Smooth muscle cell (in vitro differentiated cells): ENCODE results near the gene APOBEC4. TPM values are rescaled to one million over a fixed set of nuclear protein-coding genes. Genes with fewer than 3 reads are reported as not detected.

Experiments
- DNase-seq: peaks from one replicate; lab custom pipeline; 2025; ENCODE audit not compliant: unreplicated experiment; lab: John Stamatoyannopoulos, UW
- H2AFZ ChIP-seq: fragments of 200-600 bp; sonication (generic); 2 replicates; pipeline ENCODE4 v1.6.0; 2016; ENCODE audit warnings: antibody characterized with exemption, low read depth, mild to moderate bottlenecking
- H3F3A ChIP-seq: fragments of 200-600 bp; sonication (generic); 2 replicates; pipeline ENCODE4 v1.6.0; 2017; ENCODE audit warnings: antibody characterized with exemption, low read depth
- H3K27ac ChIP-seq: fragments of 200-600 bp; sonication (generic); 2 replicates; pipeline ENCODE4 v1.5.1; 2016; ENCODE audit warnings: low read depth, mild to moderate bottlenecking
- H3K27me3 ChIP-seq: fragments of 200-600 bp; sonication (generic); 2 replicates; pipeline ENCODE4 v1.6.1; 2016; ENCODE audit warnings: low read depth, mild to moderate bottlenecking
- H3K36me3 ChIP-seq: fragments of 200-600 bp; sonication (generic); 2 replicates; pipeline ENCODE4 v1.5.1; 2016; ENCODE audit warnings: low read depth
- H3K4me1 ChIP-seq: fragments of 200-600 bp; sonication (generic); 2 replicates; pipeline ENCODE4 v1.5.1; 2016; ENCODE audit warnings: low read depth
- H3K4me2 ChIP-seq: fragments of 200-600 bp; sonication (generic); 2 replicates; pipeline ENCODE4 v1.6.0; 2016; ENCODE audit warnings: mild to moderate bottlenecking
- H3K4me3 ChIP-seq: fragments of 200-600 bp; sonication (generic); 2 replicates; pipeline ENCODE4 v1.5.1; 2016; ENCODE audit warnings: mild to moderate bottlenecking
- H3K79me2 ChIP-seq: fragments of 200-600 bp; sonication (generic); 2 replicates; pipeline ENCODE4 v1.6.0; 2016; ENCODE audit warnings: low read depth, mild to moderate bottlenecking
- H3K9ac ChIP-seq: fragments of 200-600 bp; sonication (generic); 2 replicates; pipeline ENCODE4 v1.6.0; 2016; ENCODE audit warnings: low read depth
- H3K9me3 ChIP-seq: fragments of 200-600 bp; sonication (generic); replicated peaks from 2 replicates; pipeline ENCODE4 v1.5.1; 2016; ENCODE audit warnings: low read depth
- H4K20me1 ChIP-seq: fragments of 200-600 bp; sonication (generic); 2 replicates; pipeline ENCODE4 v1.6.0; 2016; ENCODE audit warnings: low read depth
- WGBS: methylation state at CpG from one replicate; pipeline ENCODE4 v1.1.7; 2016; ENCODE audit warnings: low lambda C conversion rate; 5-methylcytosine and 5-hydroxymethylcytosine counted together
- polyA plus RNA-seq: library from polyadenylated mRNA; unstranded; fragments of >200 nt; fragmentation: Nextera tagmentation; extraction: Ambion mirVana; gene quantifications from 2 replicates; pipeline ENCODE4 v1.2.1, GENCODE V29; 2016
- total RNA-seq: library from RNA; depleted of rRNA; stranded (reverse); fragments of >200 nt; gene quantifications from 2 replicates; pipeline ENCODE4 v1.2.3, GENCODE V29; 2014
- TF ChIP-seq, protein P1 (sequence below): fragments of 200-600 bp; sonication (generic); IDR thresholded peaks from 2 replicates; pipeline ENCODE4 v1.5.1; 2017; ENCODE audit warnings: borderline replicate concordance, mild to moderate bottlenecking, antibody characterized with exemption; ENCODE audit not compliant: insufficient read depth, poor library complexity, severe bottlenecking

Gene APOBEC4
- total and polyA plus RNA-seq, 2 experiments from 2014 or later = not detected

DNA sequence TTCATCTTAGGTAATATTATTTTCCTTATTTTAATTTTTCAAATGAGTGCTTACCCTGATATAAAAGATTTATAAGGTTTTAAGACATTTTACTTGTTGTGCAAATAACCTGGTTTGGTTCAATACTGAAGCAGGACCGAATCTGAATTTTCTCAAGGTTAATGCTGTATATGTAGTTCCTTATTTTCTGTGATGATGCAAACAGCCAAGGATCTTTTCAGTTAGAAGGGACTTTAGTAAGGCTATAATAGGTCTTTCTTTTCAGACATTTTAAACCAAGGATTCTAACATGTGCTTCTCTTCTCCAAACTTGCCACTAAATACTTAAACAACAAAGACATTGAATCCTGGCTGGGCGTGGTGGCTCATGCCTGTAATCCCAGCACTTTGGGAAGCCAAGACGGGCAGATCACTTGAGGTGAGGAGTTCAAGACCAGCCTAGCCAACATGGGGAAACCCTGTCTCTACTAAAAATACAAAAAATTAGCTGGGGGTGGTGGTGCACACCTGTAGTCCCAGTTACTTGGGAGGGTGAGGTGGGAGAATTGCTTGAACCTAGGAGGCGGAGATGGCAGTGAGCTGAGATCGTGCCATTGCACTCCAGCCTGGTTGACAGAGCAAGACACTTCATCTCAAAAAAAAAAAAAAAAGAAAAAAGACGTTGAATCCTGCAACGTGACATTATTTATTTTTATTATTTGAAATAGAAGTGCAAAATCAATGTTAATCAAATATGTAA, 14.3 kb downstream of the APOBEC4 start:
- Histone ChIP-seq H3K79me2 (peaks cover 15% of the 10 kb centered on the region), H3K4me3 (no peak overlapping the region), H4K20me1 (peaks cover 8% of the 10 kb centered on the region), H3K4me2 (no peak overlapping the region), H2AFZ (no peak overlapping the region), H3K36me3 (no peaks in the 10 kb centered on the region), H3K9me3 (no peaks in the 10 kb centered on the region), H3K9ac (no peak overlapping the region), H3F3A (peaks cover 5% of the 10 kb centered on the region), H3K4me1 (peaks cover 9% of the 10 kb centered on the region), H3K27ac (no peak overlapping the region), H3K27me3 (peaks cover 11% of the 10 kb centered on the region)
- TF ChIP-seq, protein P1, sequence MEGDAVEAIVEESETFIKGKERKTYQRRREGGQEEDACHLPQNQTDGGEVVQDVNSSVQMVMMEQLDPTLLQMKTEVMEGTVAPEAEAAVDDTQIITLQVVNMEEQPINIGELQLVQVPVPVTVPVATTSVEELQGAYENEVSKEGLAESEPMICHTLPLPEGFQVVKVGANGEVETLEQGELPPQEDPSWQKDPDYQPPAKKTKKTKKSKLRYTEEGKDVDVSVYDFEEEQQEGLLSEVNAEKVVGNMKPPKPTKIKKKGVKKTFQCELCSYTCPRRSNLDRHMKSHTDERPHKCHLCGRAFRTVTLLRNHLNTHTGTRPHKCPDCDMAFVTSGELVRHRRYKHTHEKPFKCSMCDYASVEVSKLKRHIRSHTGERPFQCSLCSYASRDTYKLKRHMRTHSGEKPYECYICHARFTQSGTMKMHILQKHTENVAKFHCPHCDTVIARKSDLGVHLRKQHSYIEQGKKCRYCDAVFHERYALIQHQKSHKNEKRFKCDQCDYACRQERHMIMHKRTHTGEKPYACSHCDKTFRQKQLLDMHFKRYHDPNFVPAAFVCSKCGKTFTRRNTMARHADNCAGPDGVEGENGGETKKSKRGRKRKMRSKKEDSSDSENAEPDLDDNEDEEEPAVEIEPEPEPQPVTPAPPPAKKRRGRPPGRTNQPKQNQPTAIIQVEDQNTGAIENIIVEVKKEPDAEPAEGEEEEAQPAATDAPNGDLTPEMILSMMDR = no peak
- DNase-seq = no peak
- 85% methylated on average over 7 of the region's 7 CpGs for WGBS

DNA sequence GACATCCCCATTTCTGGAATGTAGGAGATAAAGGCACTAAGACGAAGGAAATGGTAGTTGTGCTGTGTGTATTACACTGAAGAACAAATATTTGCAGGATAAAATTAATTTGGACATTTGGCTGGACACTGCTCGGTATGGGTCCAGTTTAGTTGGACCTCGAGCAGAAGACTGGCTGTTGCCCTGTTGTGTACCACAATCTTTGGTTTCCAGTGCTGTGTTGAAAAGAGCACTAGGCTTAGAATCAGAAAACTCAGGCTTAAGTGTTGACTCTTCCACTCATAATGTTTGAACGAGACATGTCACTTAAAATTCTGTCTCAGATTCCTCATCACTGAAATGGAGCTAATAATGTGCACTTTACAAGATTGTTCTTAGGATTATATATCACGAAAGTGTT, 16.3 kb downstream of the APOBEC4 start:
- Histone ChIP-seq H3K4me3 (peak overlapping the region; percentile 89), H3K9ac (no peak overlapping the region), H3K79me2 (peaks cover 35% of the 10 kb centered on the region), H4K20me1 (peaks cover 28% of the 10 kb centered on the region), H3K27me3 (peaks cover 11% of the 10 kb centered on the region), H3F3A (peaks cover 5% of the 10 kb centered on the region), H3K9me3 (no peaks in the 10 kb centered on the region), H2AFZ (no peak overlapping the region), H3K4me1 (peaks cover 27% of the 10 kb centered on the region), H3K36me3 (no peaks in the 10 kb centered on the region), H3K27ac (no peak overlapping the region), H3K4me2 (no peak overlapping the region)
- DNase-seq = no peak
- TF ChIP-seq, protein P1 = no peak
- WGBS = 73% methylated on average over 5 of the region's 5 CpGs

DNA sequence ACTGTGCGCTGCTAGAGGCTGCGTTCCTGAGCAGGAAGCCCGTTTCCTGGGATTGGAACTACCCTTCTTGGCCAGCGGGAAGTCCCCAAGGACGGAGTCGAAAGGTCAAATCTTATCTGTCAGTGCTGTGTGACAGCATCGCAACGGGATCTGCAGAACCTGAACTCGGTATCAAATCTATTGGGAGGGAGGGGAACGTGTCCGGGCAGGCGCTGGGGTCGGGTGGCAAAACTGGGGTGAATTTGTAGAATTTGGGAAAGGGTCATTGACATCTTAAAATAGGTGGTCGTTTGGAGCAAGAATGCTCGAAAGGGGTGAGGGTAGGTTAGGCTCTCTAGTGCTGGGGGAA, 16.8 kb downstream of the APOBEC4 start:
- peaks cover 11% of the 10 kb centered on the region for H3K27me3 ChIP-seq
- DNase-seq = no peak
- peaks cover 5% of the 10 kb centered on the region for H3F3A ChIP-seq
- 7% methylated on average over 15 of the region's 15 CpGs for WGBS
- peaks cover 30% of the 10 kb centered on the region for H3K4me1 ChIP-seq
- peak overlapping the region; percentile 89 for H3K4me3 ChIP-seq
- no peak overlapping the region for H3K27ac ChIP-seq
- H3K4me2 ChIP-seq = peak overlapping the region; percentile 82
- H4K20me1 ChIP-seq = peaks cover 33% of the 10 kb centered on the region
- peak overlapping the region; percentile 81 for H2AFZ ChIP-seq
- H3K9ac ChIP-seq = no peak overlapping the region
- no peaks in the 10 kb centered on the region for H3K36me3 ChIP-seq
- no peaks in the 10 kb centered on the region for H3K9me3 ChIP-seq
- H3K79me2 ChIP-seq = peaks cover 40% of the 10 kb centered on the region
- TF ChIP-seq, protein P1 = no peak
